Loucy (cell line): ENCODE measurements around the gene SNURF.

Source experiments
- H2AFZ ChIP-seq: fragments of 200-600 bp; sonication (generic); 2 replicates; pipeline ENCODE4 v1.6.0; 2016; ENCODE audit warnings: antibody characterized with exemption, mild to moderate bottlenecking, low read length, moderate library complexity
- H3F3A ChIP-seq: fragments of 200-600 bp; 2 replicates; pipeline ENCODE4 v1.6.0; 2016; ENCODE audit warnings: antibody characterized with exemption, low read depth, mild to moderate bottlenecking
- H3K27me3 ChIP-seq: fragments of 200-600 bp; sonication (generic); 2 replicates; pipeline ENCODE4 v1.6.1; 2014; ENCODE audit warnings: low read length, mild to moderate bottlenecking; ENCODE audit not compliant: insufficient read depth, poor library complexity, severe bottlenecking
- H3K36me3 ChIP-seq: fragments of 200-600 bp; sonication (generic); 2 replicates; pipeline ENCODE4 v1.6.1; 2016; ENCODE audit warnings: low read length; ENCODE audit not compliant: insufficient read depth
- H3K4me1 ChIP-seq: fragments of 200-600 bp; sonication (generic); 2 replicates; pipeline ENCODE4 v1.5.1; 2014; ENCODE audit warnings: low read length, mild to moderate bottlenecking; ENCODE audit not compliant: insufficient read depth, poor library complexity, severe bottlenecking
- H3K4me2 ChIP-seq: fragments of 200-600 bp; sonication (generic); 2 replicates; pipeline ENCODE4 v1.6.0; 2014; ENCODE audit warnings: antibody characterized with exemption, low read length, low read depth, mild to moderate bottlenecking; ENCODE audit not compliant: poor library complexity, severe bottlenecking
- H3K4me3 ChIP-seq: fragments of 200-600 bp; sonication (generic); 2 replicates; pipeline ENCODE4 v1.5.1; 2014; ENCODE audit warnings: low read length, mild to moderate bottlenecking, mixed read lengths; ENCODE audit not compliant: poor library complexity, severe bottlenecking
- H3K79me2 ChIP-seq: fragments of 200-600 bp; sonication (generic); 2 replicates; pipeline ENCODE4 v1.6.1; 2014; ENCODE audit warnings: low read length; ENCODE audit not compliant: insufficient read depth
- H3K9ac ChIP-seq: fragments of 200-600 bp; sonication (generic); 2 replicates; pipeline ENCODE4 v1.6.0; 2014; ENCODE audit warnings: mild to moderate bottlenecking, low read depth, low read length, moderate library complexity; ENCODE audit not compliant: poor library complexity, severe bottlenecking
- H3K9me2 ChIP-seq: fragments of 200-600 bp; sonication (generic); replicated peaks from 2 replicates; pipeline ENCODE4 v1.6.1; 2016; ENCODE audit warnings: low read depth, low read length, mixed read lengths
- H3K9me3 ChIP-seq: fragments of 200-600 bp; sonication (generic); 2 replicates; pipeline ENCODE4 v1.6.1; 2014; ENCODE audit warnings: mild to moderate bottlenecking, antibody characterized with exemption, low read length, low read depth; ENCODE audit not compliant: insufficient read depth
- H4K20me1 ChIP-seq: fragments of 200-600 bp; sonication (generic); 2 replicates; pipeline ENCODE4 v1.6.0; 2014; ENCODE audit warnings: antibody characterized with exemption, low read length, mild to moderate bottlenecking; ENCODE audit not compliant: insufficient read depth, poor library complexity, severe bottlenecking
- CTCF ChIP-seq: fragments of 200-600 bp; sonication (generic); conservative IDR thresholded peaks from 2 replicates; pipeline ENCODE4 v1.5.1; 2014; ENCODE audit warnings: mild to moderate bottlenecking, antibody characterized with exemption, low read length
- EZH2phosphoT487 ChIP-seq: fragments of 200-600 bp; IDR thresholded peaks from 2 replicates; pipeline ENCODE4 v1.6.1; 2018; ENCODE audit warnings: antibody characterized with exemption, mild to moderate bottlenecking, moderate library complexity, borderline replicate concordance

SNURF gene

DNA sequence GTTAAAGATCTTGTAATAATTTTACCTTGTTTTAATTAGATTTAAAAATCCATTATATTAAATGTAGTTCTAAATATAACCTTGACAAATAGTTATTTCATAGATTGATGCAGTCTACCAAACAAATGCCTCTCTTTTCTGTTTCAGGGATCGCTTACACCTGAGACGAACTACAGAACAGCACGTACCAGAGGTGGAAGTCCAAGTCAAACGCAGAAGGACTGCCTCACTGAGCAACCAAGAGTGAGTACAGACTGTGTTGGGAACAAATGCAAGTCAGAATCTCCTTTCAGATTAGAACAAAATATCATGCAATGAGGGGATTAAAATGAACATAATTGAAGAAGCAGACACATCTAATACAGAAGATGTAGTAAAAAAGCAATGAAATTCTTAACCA, 7.2 kb downstream of the SNURF start:
- H3K27me3 ChIP-seq: no peaks in the 10 kb centered on the region
- H3K79me2 ChIP-seq: peaks cover 76% of the 10 kb centered on the region
- peaks cover 34% of the 10 kb centered on the region for H3K36me3 ChIP-seq
- no peak for TF ChIP-seq CTCF
- TF ChIP-seq EZH2phosphoT487: no peak
- no peaks in the 10 kb centered on the region for H3F3A ChIP-seq
- no peak overlapping the region for H3K4me3 ChIP-seq
- H3K9ac ChIP-seq: no peak overlapping the region
- no peaks in the 10 kb centered on the region for H3K9me2 ChIP-seq
- H3K9me3 ChIP-seq: no peaks in the 10 kb centered on the region
- peaks cover 43% of the 10 kb centered on the region for H4K20me1 ChIP-seq
- no peak overlapping the region for H2AFZ ChIP-seq
- H3K4me1 ChIP-seq: peaks cover 21% of the 10 kb centered on the region
- H3K4me2 ChIP-seq: peak overlapping the region; percentile 75

DNA sequence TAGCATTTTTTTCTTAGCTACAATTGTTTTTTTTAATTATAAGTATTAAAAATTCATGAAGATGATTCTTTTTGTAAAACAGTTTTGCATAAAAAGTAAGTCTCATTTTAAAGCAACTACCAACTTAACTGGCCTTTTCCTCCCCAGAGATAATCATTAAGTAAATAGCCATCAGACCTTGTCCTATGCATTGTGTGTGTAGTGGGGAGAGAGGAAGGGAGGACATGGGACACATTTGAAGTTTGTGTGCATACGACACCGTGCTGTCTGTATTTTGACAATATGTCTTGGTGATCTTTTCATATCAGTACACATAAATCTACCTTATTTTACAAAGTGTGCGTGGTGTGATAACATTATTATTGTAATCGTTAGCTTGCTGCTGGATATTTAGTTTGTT, 8.1 kb downstream of the SNURF start:
- Histone ChIP-seq H2AFZ (no peak overlapping the region), H3K9me2 (no peaks in the 10 kb centered on the region), H3K36me3 (peaks cover 36% of the 10 kb centered on the region), H3F3A (no peaks in the 10 kb centered on the region), H3K4me2 (no peak overlapping the region), H3K9ac (no peak overlapping the region), H3K4me3 (no peak overlapping the region), H3K79me2 (peaks cover 67% of the 10 kb centered on the region), H4K20me1 (peaks cover 36% of the 10 kb centered on the region), H3K4me1 (peaks cover 11% of the 10 kb centered on the region), H3K9me3 (no peaks in the 10 kb centered on the region), H3K27me3 (no peaks in the 10 kb centered on the region)
- TF ChIP-seq EZH2phosphoT487: no peak
- TF ChIP-seq CTCF: no peak

GRCh38 chr15:24966364-24967103, 11.7 kb downstream of the SNURF start:
- Histone ChIP-seq H3K9me3 (no peaks in the 10 kb centered on the region), H4K20me1 (peaks cover 6% of the 10 kb centered on the region), H3K4me3 (no peak overlapping the region), H3K36me3 (peaks cover 41% of the 10 kb centered on the region), H3K4me1 (no peaks in the 10 kb centered on the region), H3K4me2 (no peak overlapping the region), H3K79me2 (peaks cover 31% of the 10 kb centered on the region), H3K27me3 (no peaks in the 10 kb centered on the region), H2AFZ (no peak overlapping the region), H3K9ac (no peak overlapping the region), H3F3A (no peaks in the 10 kb centered on the region), H3K9me2 (no peaks in the 10 kb centered on the region)
- TF ChIP-seq CTCF (no peak), EZH2phosphoT487 (no peak)
